22Rv1 (cell line): ENCODE results near the gene QSER1.

ENCODE experiments used
- CTCF ChIP-seq: fragments of 450-650 bp; IDR thresholded peaks from 2 replicates; pipeline ENCODE4 v1.5.1; 2017; ENCODE audit warnings: mild to moderate bottlenecking
- ZFX ChIP-seq: fragments of 450-650 bp; IDR thresholded peaks from 2 replicates; pipeline ENCODE4 v1.6.1; 2017; ENCODE audit warnings: antibody characterized with exemption, borderline replicate concordance

GRCh38 chr11:32874132-32874531, 18.5 kb upstream of the QSER1 start:
- TF ChIP-seq CTCF (no peak), ZFX (no peak)
